ENCODE measurements around the gene CCDC126. TPM values are rescaled to one million over a fixed set of nuclear protein-coding genes. Genes with fewer than 3 reads are reported as not detected.

The CCDC126 gene
- total and polyA plus RNA-seq, 2 experiments from 2014 or later: 5.7 to 6.6 TPM

GRCh38 chr7:23693224-23693623 is 96.0 kb downstream of the CCDC126 start:
- no peaks in the 10 kb centered on the region for H3K27me3 ChIP-seq (ENCODE audit: insufficient read depth)
- H3K79me2 ChIP-seq (replicated peaks; ENCODE audit: insufficient read depth): peaks cover 13% of the 10 kb centered on the region
- peaks cover 27% of the 10 kb centered on the region for H3K36me3 ChIP-seq (ENCODE audit: insufficient read depth)
- H3K9me2 ChIP-seq (ENCODE audit: insufficient read depth): no peaks in the 10 kb centered on the region
- Mint-ChIP-seq H3K27ac (no peak overlapping the region), H3K4me1 (no peaks in the 10 kb centered on the region), H3K27me3 (ENCODE audit: insufficient read depth, low read depth, poor library complexity) (peaks cover 1% of the 10 kb centered on the region), H3K4me3 (no peak overlapping the region), H3K36me3 (ENCODE audit: low read depth) (peaks cover 60% of the 10 kb centered on the region), H3K9me3 (no peaks in the 10 kb centered on the region)
- H2AFZ ChIP-seq: no peak overlapping the region
- H3F3A ChIP-seq (replicated peaks; ENCODE audit: low read depth): no peaks in the 10 kb centered on the region
- H3K4me2 ChIP-seq: no peak overlapping the region
- no peak for TF ChIP-seq EZH2phosphoT487 (IDR thresholded peaks at IDR 0.05; ENCODE audit: unreplicated experiment)
- no peak for TF ChIP-seq EZH2 (IDR thresholded peaks at IDR 0.05; ENCODE audit: low read depth, unreplicated experiment)
- TF ChIP-seq, protein P1, sequence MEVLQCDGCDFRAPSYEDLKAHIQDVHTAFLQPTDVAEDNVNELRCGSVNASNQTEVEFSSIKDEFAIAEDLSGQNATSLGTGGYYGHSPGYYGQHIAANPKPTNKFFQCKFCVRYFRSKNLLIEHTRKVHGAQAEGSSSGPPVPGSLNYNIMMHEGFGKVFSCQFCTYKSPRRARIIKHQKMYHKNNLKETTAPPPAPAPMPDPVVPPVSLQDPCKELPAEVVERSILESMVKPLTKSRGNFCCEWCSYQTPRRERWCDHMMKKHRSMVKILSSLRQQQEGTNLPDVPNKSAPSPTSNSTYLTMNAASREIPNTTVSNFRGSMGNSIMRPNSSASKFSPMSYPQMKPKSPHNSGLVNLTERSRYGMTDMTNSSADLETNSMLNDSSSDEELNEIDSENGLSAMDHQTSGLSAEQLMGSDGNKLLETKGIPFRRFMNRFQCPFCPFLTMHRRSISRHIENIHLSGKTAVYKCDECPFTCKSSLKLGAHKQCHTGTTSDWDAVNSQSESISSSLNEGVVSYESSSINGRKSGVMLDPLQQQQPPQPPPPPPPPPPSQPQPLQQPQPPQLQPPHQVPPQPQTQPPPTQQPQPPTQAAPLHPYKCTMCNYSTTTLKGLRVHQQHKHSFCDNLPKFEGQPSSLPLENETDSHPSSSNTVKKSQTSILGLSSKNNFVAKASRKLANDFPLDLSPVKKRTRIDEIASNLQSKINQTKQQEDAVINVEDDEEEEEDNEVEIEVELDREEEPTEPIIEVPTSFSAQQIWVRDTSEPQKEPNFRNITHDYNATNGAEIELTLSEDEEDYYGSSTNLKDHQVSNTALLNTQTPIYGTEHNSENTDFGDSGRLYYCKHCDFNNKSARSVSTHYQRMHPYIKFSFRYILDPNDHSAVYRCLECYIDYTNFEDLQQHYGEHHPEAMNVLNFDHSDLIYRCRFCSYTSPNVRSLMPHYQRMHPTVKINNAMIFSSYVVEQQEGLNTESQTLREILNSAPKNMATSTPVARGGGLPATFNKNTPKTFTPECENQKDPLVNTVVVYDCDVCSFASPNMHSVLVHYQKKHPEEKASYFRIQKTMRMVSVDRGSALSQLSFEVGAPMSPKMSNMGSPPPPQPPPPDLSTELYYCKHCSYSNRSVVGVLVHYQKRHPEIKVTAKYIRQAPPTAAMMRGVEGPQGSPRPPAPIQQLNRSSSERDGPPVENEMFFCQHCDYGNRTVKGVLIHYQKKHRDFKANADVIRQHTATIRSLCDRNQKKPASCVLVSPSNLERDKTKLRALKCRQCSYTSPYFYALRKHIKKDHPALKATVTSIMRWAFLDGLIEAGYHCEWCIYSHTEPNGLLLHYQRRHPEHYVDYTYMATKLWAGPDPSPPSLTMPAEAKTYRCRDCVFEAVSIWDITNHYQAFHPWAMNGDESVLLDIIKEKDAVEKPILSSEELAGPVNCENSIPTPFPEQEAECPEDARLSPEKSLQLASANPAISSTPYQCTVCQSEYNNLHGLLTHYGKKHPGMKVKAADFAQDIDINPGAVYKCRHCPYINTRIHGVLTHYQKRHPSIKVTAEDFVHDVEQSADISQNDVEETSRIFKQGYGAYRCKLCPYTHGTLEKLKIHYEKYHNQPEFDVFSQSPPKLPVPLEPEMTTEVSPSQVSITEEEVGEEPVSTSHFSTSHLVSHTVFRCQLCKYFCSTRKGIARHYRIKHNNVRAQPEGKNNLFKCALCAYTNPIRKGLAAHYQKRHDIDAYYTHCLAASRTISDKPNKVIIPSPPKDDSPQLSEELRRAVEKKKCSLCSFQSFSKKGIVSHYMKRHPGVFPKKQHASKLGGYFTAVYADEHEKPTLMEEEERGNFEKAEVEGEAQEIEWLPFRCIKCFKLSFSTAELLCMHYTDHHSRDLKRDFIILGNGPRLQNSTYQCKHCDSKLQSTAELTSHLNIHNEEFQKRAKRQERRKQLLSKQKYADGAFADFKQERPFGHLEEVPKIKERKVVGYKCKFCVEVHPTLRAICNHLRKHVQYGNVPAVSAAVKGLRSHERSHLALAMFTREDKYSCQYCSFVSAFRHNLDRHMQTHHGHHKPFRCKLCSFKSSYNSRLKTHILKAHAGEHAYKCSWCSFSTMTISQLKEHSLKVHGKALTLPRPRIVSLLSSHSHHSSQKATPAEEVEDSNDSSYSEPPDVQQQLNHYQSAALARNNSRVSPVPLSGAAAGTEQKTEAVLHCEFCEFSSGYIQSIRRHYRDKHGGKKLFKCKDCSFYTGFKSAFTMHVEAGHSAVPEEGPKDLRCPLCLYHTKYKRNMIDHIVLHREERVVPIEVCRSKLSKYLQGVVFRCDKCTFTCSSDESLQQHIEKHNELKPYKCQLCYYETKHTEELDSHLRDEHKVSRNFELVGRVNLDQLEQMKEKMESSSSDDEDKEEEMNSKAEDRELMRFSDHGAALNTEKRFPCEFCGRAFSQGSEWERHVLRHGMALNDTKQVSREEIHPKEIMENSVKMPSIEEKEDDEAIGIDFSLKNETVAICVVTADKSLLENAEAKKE (CRISPR knock-in tag; IDR thresholded peaks at IDR 0.05): no peak
- no peak for TF ChIP-seq CREB1 (CRISPR knock-in tag; IDR thresholded peaks at IDR 0.05; ENCODE audit: low read depth)
- TF ChIP-seq ETS1 (IDR thresholded peaks at IDR 0.05): no peak
- TF ChIP-seq NANOG (IDR thresholded peaks at IDR 0.05; ENCODE audit: borderline replicate concordance): no peak
- TF ChIP-seq, protein P2, sequence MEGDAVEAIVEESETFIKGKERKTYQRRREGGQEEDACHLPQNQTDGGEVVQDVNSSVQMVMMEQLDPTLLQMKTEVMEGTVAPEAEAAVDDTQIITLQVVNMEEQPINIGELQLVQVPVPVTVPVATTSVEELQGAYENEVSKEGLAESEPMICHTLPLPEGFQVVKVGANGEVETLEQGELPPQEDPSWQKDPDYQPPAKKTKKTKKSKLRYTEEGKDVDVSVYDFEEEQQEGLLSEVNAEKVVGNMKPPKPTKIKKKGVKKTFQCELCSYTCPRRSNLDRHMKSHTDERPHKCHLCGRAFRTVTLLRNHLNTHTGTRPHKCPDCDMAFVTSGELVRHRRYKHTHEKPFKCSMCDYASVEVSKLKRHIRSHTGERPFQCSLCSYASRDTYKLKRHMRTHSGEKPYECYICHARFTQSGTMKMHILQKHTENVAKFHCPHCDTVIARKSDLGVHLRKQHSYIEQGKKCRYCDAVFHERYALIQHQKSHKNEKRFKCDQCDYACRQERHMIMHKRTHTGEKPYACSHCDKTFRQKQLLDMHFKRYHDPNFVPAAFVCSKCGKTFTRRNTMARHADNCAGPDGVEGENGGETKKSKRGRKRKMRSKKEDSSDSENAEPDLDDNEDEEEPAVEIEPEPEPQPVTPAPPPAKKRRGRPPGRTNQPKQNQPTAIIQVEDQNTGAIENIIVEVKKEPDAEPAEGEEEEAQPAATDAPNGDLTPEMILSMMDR (conservative IDR thresholded peaks at IDR 0.05; ENCODE audit: low read depth in 2 of 2): no peak
- no peak for TF ChIP-seq ZNF331 (CRISPR knock-in tag; IDR thresholded peaks at IDR 0.05; ENCODE audit: low read depth)
- TF ChIP-seq JUNB (IDR thresholded peaks at IDR 0.05; ENCODE audit: unreplicated experiment): no peak
- TF ChIP-seq POLR2AphosphoS5 (IDR thresholded peaks at IDR 0.05; ENCODE audit: low read depth): no peak
- TF ChIP-seq, protein P3, sequence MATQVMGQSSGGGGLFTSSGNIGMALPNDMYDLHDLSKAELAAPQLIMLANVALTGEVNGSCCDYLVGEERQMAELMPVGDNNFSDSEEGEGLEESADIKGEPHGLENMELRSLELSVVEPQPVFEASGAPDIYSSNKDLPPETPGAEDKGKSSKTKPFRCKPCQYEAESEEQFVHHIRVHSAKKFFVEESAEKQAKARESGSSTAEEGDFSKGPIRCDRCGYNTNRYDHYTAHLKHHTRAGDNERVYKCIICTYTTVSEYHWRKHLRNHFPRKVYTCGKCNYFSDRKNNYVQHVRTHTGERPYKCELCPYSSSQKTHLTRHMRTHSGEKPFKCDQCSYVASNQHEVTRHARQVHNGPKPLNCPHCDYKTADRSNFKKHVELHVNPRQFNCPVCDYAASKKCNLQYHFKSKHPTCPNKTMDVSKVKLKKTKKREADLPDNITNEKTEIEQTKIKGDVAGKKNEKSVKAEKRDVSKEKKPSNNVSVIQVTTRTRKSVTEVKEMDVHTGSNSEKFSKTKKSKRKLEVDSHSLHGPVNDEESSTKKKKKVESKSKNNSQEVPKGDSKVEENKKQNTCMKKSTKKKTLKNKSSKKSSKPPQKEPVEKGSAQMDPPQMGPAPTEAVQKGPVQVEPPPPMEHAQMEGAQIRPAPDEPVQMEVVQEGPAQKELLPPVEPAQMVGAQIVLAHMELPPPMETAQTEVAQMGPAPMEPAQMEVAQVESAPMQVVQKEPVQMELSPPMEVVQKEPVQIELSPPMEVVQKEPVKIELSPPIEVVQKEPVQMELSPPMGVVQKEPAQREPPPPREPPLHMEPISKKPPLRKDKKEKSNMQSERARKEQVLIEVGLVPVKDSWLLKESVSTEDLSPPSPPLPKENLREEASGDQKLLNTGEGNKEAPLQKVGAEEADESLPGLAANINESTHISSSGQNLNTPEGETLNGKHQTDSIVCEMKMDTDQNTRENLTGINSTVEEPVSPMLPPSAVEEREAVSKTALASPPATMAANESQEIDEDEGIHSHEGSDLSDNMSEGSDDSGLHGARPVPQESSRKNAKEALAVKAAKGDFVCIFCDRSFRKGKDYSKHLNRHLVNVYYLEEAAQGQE (IDR thresholded peaks at IDR 0.05; ENCODE audit: unreplicated experiment): no peak
- TF ChIP-seq STAT1 (IDR thresholded peaks at IDR 0.05; ENCODE audit: unreplicated experiment): no peak
- no peak for TF ChIP-seq ZNF114 (CRISPR knock-in tag; IDR thresholded peaks at IDR 0.05)
- DNase-seq (ENCODE audit: low spot score) (no peak), ATAC-seq (no peak)
- H4K20me1 ChIP-seq (replicated peaks; ENCODE audit: insufficient read depth): peaks cover 19% of the 10 kb centered on the region
- H3K27ac ChIP-seq (ENCODE audit: low read depth): no peak overlapping the region
- no peak overlapping the region for H3K4me3 ChIP-seq
- H3K4me1 ChIP-seq (ENCODE audit: insufficient read depth): no peaks in the 10 kb centered on the region
